Body of pancreas (tissue), 4 donors: ENCODE data around the gene C2CD5. TPM values are rescaled to one million over a fixed set of nuclear protein-coding genes. Genes with fewer than 3 reads are reported as not detected.

Source experiments
- ATAC-seq: fragments of 150-250 bp; one replicate; pipeline ENCODE4 v1.9.1; 2016
- DNase-seq, 4 donors: peaks; one replicate each; pipeline ENCODE4 v3.0.0-alpha.2; 2019
- H3K27ac ChIP-seq, 4 donors: fragments of 200-600 bp; sonication (generic); 1 replicate in 3 of 4; 2 replicates in 1 of 4; pipeline versions ENCODE4 v1.5.1 to v1.6.1; 2016 to 2019; ENCODE audit warnings: mild to moderate bottlenecking in 1 of 4, mixed read lengths in 1 of 4, moderate library complexity in 1 of 4
- H3K27me3 ChIP-seq, 2 donors: fragments of 200-600 bp; sonication (generic); one replicate each; pipeline ENCODE4 v1.6.0; 2016; ENCODE audit warnings: mild to moderate bottlenecking in 1 of 2
- H3K36me3 ChIP-seq, 2 donors: fragments of 200-600 bp; sonication (generic); replicated peaks in 1 of 2; 2 replicates each; pipeline ENCODE4 v1.5.1; 2016; ENCODE audit warnings: low read depth in 2 of 2; ENCODE audit not compliant: insufficient read depth in 1 of 2
- H3K4me1 ChIP-seq: fragments of 200-600 bp; sonication (generic); one replicate; pipeline ENCODE4 v1.6.0; 2016
- H3K4me3 ChIP-seq, 2 donors: fragments of 200-600 bp; sonication (generic); 1 replicate in 1 of 2; 2 replicates in 1 of 2; pipeline ENCODE4 v1.5.1; 2016 to 2019
- H3K9me3 ChIP-seq, 3 donors: fragments of 200-600 bp; sonication (generic); 1 replicate in 2 of 3; 2 replicates in 1 of 3; pipeline ENCODE4 v1.5.1; 2016
- CTCF ChIP-seq, 7 experiments: fragments of 450-650 bp in 4 of 7; fragments of 200-600 bp in 3 of 7; sonication (generic) in 3 of 7; IDR thresholded peaks; one replicate each; pipeline ENCODE4 v1.5.1; 2016 to 2019; ENCODE audit warnings: antibody characterized with exemption in 7 of 7
- POLR2A ChIP-seq, 3 donors: fragments of 450-650 bp; IDR thresholded peaks; one replicate each; pipeline ENCODE4 v1.6.1; 2016; ENCODE audit warnings: antibody characterized with exemption in 3 of 3, mild to moderate bottlenecking in 2 of 3
- WGBS, 2 donors: methylation state at CpG; one replicate each; pipeline ENCODE4 v1.1.5; 2017; 5-methylcytosine and 5-hydroxymethylcytosine counted together
- intact Hi-C: fragments of 100-400 bp; cut with DNase I; formaldehyde crosslinking; loops from one replicate; pipeline ENCODE4 v1.15.1; 2023
- total RNA-seq, 2 donors: library from RNA; depleted of rRNA; stranded (reverse); fragments of >200 nt; gene quantifications; one replicate each; pipeline ENCODE4 v1.1.0, GENCODE V29; 2016

C2CD5 gene
- total RNA-seq: 10 to 100 TPM; 12.2 to 32.9 TPM

- H3K27ac ChIP-seq: peak within 1 kb of the TSS; percentile 93 to 95 (median 94)
- intact Hi-C loops: loop anchor here (10.0 kb wide), 1 partner anchor 80 kb away; the partner anchor contains the start of gene ETNK1
- DNase-seq: peak; percentile 97 to 98 (median 98)
- H3K27me3 ChIP-seq: no peaks in the 10 kb centered on the region
- H3K4me1 ChIP-seq: peaks cover 21% of the 10 kb centered on the region
- H3K36me3 ChIP-seq: no peaks in the 10 kb centered on the region
- H3K9me3 ChIP-seq: no peaks in the 10 kb centered on the region
- ATAC-seq: peak; percentile 96
- WGBS, 2 donors: 1 to 5% methylated on average over 19 to 79 of the region's 80 CpGs
- peak within 1 kb of the TSS; percentile 42 to 48 for H3K4me3 ChIP-seq
- TF ChIP-seq POLR2A (IDR thresholded peaks at IDR 0.05): peak; percentile 78 to 92 (median 90)
- peak in 5 of 7 experiments; percentile 18 to 61 (median 30) for TF ChIP-seq CTCF (IDR thresholded peaks at IDR 0.05)
Observed at GRCh38 chr12:22544038-22544979, at the start of gene C2CD5. C2CD5 (minus strand) TSS chr12:22544542; CDS start chr12:22544150, 392 bp downstream.

- no peaks in the 10 kb centered on the region for H3K36me3 ChIP-seq
- no peak overlapping the region for H3K27ac ChIP-seq
- DNase-seq: no peak
- TF ChIP-seq CTCF (IDR thresholded peaks at IDR 0.05): no peak
- no peak for TF ChIP-seq POLR2A (IDR thresholded peaks at IDR 0.05)
- ATAC-seq: no peak
- H3K27me3 ChIP-seq: no peaks in the 10 kb centered on the region
- intact Hi-C loops: no loop called here
- H3K9me3 ChIP-seq: no peaks in the 10 kb centered on the region
- H3K4me1 ChIP-seq: no peaks in the 10 kb centered on the region
- no peak overlapping the region for H3K4me3 ChIP-seq
Observed at GRCh38 chr12:22593864-22594263, 49.5 kb upstream of the C2CD5 start.

GRCh38 chr12:22588817-22589216 is 44.5 kb upstream of the C2CD5 start:
- H3K9me3 ChIP-seq: no peaks in the 10 kb centered on the region
- no peaks in the 10 kb centered on the region for H3K36me3 ChIP-seq
- ATAC-seq: peak; percentile 52
- no peak overlapping the region for H3K4me3 ChIP-seq
- peak in 1 of 4 donors; percentile 6 for DNase-seq
- H3K27ac ChIP-seq: no peak overlapping the region
- intact Hi-C loops: no loop called here
- 25 to 29% methylated on average over 4 of the region's 4 CpGs for WGBS, 2 donors
- TF ChIP-seq POLR2A (IDR thresholded peaks at IDR 0.05): no peak
- no peaks in the 10 kb centered on the region for H3K4me1 ChIP-seq
- H3K27me3 ChIP-seq: no peaks in the 10 kb centered on the region

GRCh38 chr12:22578328-22578727 is 34.0 kb upstream of the C2CD5 start:
- no peak overlapping the region for H3K4me3 ChIP-seq
- no peaks in the 10 kb centered on the region for H3K4me1 ChIP-seq
- no peaks in the 10 kb centered on the region for H3K9me3 ChIP-seq
- no peak overlapping the region for H3K27ac ChIP-seq
- no peaks in the 10 kb centered on the region for H3K36me3 ChIP-seq
- ATAC-seq: no peak
- TF ChIP-seq CTCF (IDR thresholded peaks at IDR 0.05) (no peak), POLR2A (IDR thresholded peaks at IDR 0.05) (no peak)
- DNase-seq: no peak
- H3K27me3 ChIP-seq: no peaks in the 10 kb centered on the region
- WGBS, 2 donors: 87 to 95% methylated on average over 3 of the region's 3 CpGs
- intact Hi-C loops: no loop called here

- H3K4me3 ChIP-seq: no peak overlapping the region
- no peaks in the 10 kb centered on the region for H3K4me1 ChIP-seq
- TF ChIP-seq CTCF (IDR thresholded peaks at IDR 0.05) (no peak), POLR2A (IDR thresholded peaks at IDR 0.05) (no peak)
- intact Hi-C loops: no loop called here
- H3K27ac ChIP-seq: no peak overlapping the region
- DNase-seq: no peak
- 84 to 96% methylated on average over 1 of the region's 1 CpG for whole genome bisulfite sequencing, 2 donors
- ATAC-seq: no peak
- H3K27me3 ChIP-seq: no peaks in the 10 kb centered on the region
- H3K9me3 ChIP-seq: no peaks in the 10 kb centered on the region
- H3K36me3 ChIP-seq: no peaks in the 10 kb centered on the region
Observed at GRCh38 chr12:22577667-22578066, 33.3 kb upstream of the C2CD5 start.
